GM23338 (cell line): ENCODE data around the gene HIVEP3. TPM values are rescaled to one million over a fixed set of nuclear protein-coding genes. Genes with fewer than 3 reads are reported as not detected.

Source experiments
- ATAC-seq: fragments of 200-7000 bp; cut with Tn5 transposase; 3 replicates; pipeline ENCODE4 v1.9.1; 2020
- DNase-seq: peaks from one replicate; pipeline ENCODE4 v3.0.0-alpha.2; 2015; ENCODE audit warnings: low spot score
- H2AFZ ChIP-seq: fragments of 200-600 bp; sonication (generic); 2 replicates; pipeline ENCODE4 v1.8.0; 2016; ENCODE audit warnings: antibody characterized with exemption, mild to moderate bottlenecking, moderate library complexity
- H3F3A ChIP-seq: fragments of 200-600 bp; sonication (generic); replicated peaks from 2 replicates; pipeline ENCODE4 v1.8.0; 2017; ENCODE audit warnings: antibody characterized with exemption, mixed run types, low read depth
- H3K27ac ChIP-seq: fragments of 200-600 bp; sonication (generic); 2 replicates; pipeline ENCODE4 v1.6.1; 2016; ENCODE audit warnings: low read depth
- H3K27me3 ChIP-seq: fragments of 200-600 bp; sonication (generic); 2 replicates; pipeline ENCODE4 v1.8.0; 2016; ENCODE audit warnings: mild to moderate bottlenecking, mixed run types, moderate library complexity; ENCODE audit not compliant: insufficient read depth
- H3K36me3 ChIP-seq: fragments of 200-600 bp; sonication (generic); 2 replicates; pipeline ENCODE4 v1.8.0; 2016; ENCODE audit warnings: mild to moderate bottlenecking; ENCODE audit not compliant: insufficient read depth
- H3K4me1 ChIP-seq: fragments of 200-600 bp; sonication (generic); 2 replicates; pipeline ENCODE4 v1.8.0; 2016; ENCODE audit warnings: mild to moderate bottlenecking, moderate library complexity; ENCODE audit not compliant: insufficient read depth
- H3K4me2 ChIP-seq: fragments of 200-600 bp; sonication (generic); 2 replicates; pipeline ENCODE4 v1.7.1; 2017; ENCODE audit warnings: mixed run types
- H3K4me3 ChIP-seq: fragments of 200-600 bp; sonication (generic); 2 replicates; pipeline ENCODE4 v1.6.1; 2016; ENCODE audit warnings: mixed run types
- H3K79me2 ChIP-seq: fragments of 200-600 bp; sonication (generic); replicated peaks from 2 replicates; pipeline ENCODE4 v1.8.0; 2017; ENCODE audit warnings: mild to moderate bottlenecking; ENCODE audit not compliant: insufficient read depth
- H3K9me2 ChIP-seq: fragments of 200-600 bp; sonication (generic); 2 replicates; pipeline ENCODE4 v1.8.0; 2017; ENCODE audit not compliant: insufficient read depth
- H4K20me1 ChIP-seq: fragments of 200-600 bp; sonication (generic); replicated peaks from 2 replicates; pipeline ENCODE4 v1.8.0; 2017; ENCODE audit warnings: mild to moderate bottlenecking; ENCODE audit not compliant: insufficient read depth
- H3K27ac Mint-ChIP-seq: 2 replicates; pipeline ENCODE4 v1.8.0; 2020; ENCODE audit warnings: inconsistent platforms, mild to moderate bottlenecking, moderate library complexity, mixed read lengths
- H3K27me3 Mint-ChIP-seq: 3 replicates; pipeline ENCODE4 v1.8.0; 2022; ENCODE audit warnings: low read depth, mild to moderate bottlenecking, moderate library complexity, mixed read lengths, inconsistent platforms; ENCODE audit not compliant: insufficient read depth, poor library complexity
- H3K36me3 Mint-ChIP-seq: 3 replicates; pipeline ENCODE4 v1.8.0; 2021; ENCODE audit warnings: low read depth, mild to moderate bottlenecking, inconsistent platforms, moderate library complexity, mixed read lengths
- H3K4me1 Mint-ChIP-seq: 3 replicates; pipeline ENCODE4 v1.8.0; 2020; ENCODE audit warnings: mild to moderate bottlenecking, inconsistent platforms, mixed read lengths
- H3K4me3 Mint-ChIP-seq: 3 replicates; pipeline ENCODE4 v1.8.0; 2021; ENCODE audit warnings: moderate library complexity, mild to moderate bottlenecking, inconsistent platforms, mixed read lengths
- H3K9me3 Mint-ChIP-seq: 3 replicates; pipeline ENCODE4 v1.8.0; 2020; ENCODE audit warnings: moderate library complexity, mild to moderate bottlenecking, inconsistent platforms, mixed read lengths
- CREB1 ChIP-seq: fragments of 250-450 bp; sonication (Bioruptor Pico); IDR thresholded peaks from 2 replicates; pipeline ENCODE4 v1.5.0; 2020; ENCODE audit warnings: low read depth, mild to moderate bottlenecking, moderate library complexity
- CTCF ChIP-seq, 2 experiments: fragments of 200-600 bp in 1 of 2; sonication (generic) in 1 of 2; conservative IDR thresholded peaks; 2 replicates each; pipeline versions ENCODE4 v1.5.1 to v1.6.1; 2016 to 2017; ENCODE audit warnings: antibody characterized with exemption in 2 of 2, low read depth in 2 of 2, mild to moderate bottlenecking in 2 of 2, moderate library complexity in 1 of 2
- EZH2 ChIP-seq: fragments of 200-600 bp; sonication (generic); IDR thresholded peaks from one replicate; pipeline ENCODE4 v1.8.0; 2017; ENCODE audit warnings: antibody characterized with exemption, mild to moderate bottlenecking, low read depth; ENCODE audit not compliant: unreplicated experiment
- JUNB ChIP-seq: IDR thresholded peaks from one replicate; pipeline ENCODE4 v1.6.1; 2016; ENCODE audit warnings: antibody characterized with exemption; ENCODE audit not compliant: unreplicated experiment
- POLR2AphosphoS5 ChIP-seq: IDR thresholded peaks from 2 replicates; pipeline ENCODE4 v1.6.1; 2016; ENCODE audit warnings: antibody characterized with exemption, low read depth
- ZNF331 ChIP-seq: fragments of 250-450 bp; sonication (Bioruptor Pico); IDR thresholded peaks from 2 replicates; pipeline ENCODE4 v1.5.0; 2020; ENCODE audit warnings: low read depth, mild to moderate bottlenecking, moderate library complexity
- ZNF462 ChIP-seq: fragments of 250-450 bp; sonication (Bioruptor Pico); IDR thresholded peaks from 2 replicates; pipeline ENCODE4 v1.5.0; 2020; ENCODE audit warnings: mild to moderate bottlenecking, moderate library complexity
- polyA plus RNA-seq: library from polyadenylated mRNA; unstranded; fragments of >200 nt; fragmentation: Nextera tagmentation; extraction: Ambion mirVana; gene quantifications from 2 replicates; pipeline ENCODE4 v1.2.1, GENCODE V29; 2016
- total RNA-seq: library from RNA; depleted of rRNA; stranded (reverse); fragments of >200 nt; shearing (Covaris generic); gene quantifications from 2 replicates; pipeline ENCODE4 v1.2.3, GENCODE V29; 2014

Gene HIVEP3
- total and polyA plus RNA-seq, 2 experiments from 2014 or later = 0.14 to 0.24 TPM

- Mint-ChIP-seq H3K27ac (no peak overlapping the region), H3K4me3 (no peak overlapping the region), H3K4me1 (no peaks in the 10 kb centered on the region), H3K9me3 (no peaks in the 10 kb centered on the region), H3K27me3 (peaks cover 4% of the 10 kb centered on the region), H3K36me3 (no peaks in the 10 kb centered on the region)
- ATAC-seq (no peak), DNase-seq (no peak)
- no peaks in the 10 kb centered on the region for H3K36me3 ChIP-seq
- H2AFZ ChIP-seq = no peak overlapping the region
- no peak overlapping the region for H3K4me3 ChIP-seq
- H3K4me1 ChIP-seq = no peaks in the 10 kb centered on the region
- TF ChIP-seq CREB1 (CRISPR knock-in tag) (no peak), ZNF462 (CRISPR knock-in tag) (no peak), CTCF (conservative IDR thresholded peaks at IDR 0.05; ENCODE audit: low read depth in 2 of 2) (no peak), ZNF331 (no peak), JUNB (no peak), POLR2AphosphoS5 (no peak), EZH2 (no peak)
- no peak overlapping the region for H3K27ac ChIP-seq
- H3K4me2 ChIP-seq = no peak overlapping the region
- H3K9me2 ChIP-seq = peaks cover 4% of the 10 kb centered on the region; the same call in 1 of the 2 replicates
- no peaks in the 10 kb centered on the region for H4K20me1 ChIP-seq
- no peaks in the 10 kb centered on the region for H3K79me2 ChIP-seq
- no peaks in the 10 kb centered on the region for H3K27me3 ChIP-seq
- no peaks in the 10 kb centered on the region for H3F3A ChIP-seq
Observed at GRCh38 chr1:41612953-41613352, 305.8 kb downstream of the HIVEP3 start.
